ENCODE data around the gene XRCC5.
A peak's percentile ranks its signal among the peaks of the same experiment; 100 is the strongest.

The XRCC5 gene

DNA sequence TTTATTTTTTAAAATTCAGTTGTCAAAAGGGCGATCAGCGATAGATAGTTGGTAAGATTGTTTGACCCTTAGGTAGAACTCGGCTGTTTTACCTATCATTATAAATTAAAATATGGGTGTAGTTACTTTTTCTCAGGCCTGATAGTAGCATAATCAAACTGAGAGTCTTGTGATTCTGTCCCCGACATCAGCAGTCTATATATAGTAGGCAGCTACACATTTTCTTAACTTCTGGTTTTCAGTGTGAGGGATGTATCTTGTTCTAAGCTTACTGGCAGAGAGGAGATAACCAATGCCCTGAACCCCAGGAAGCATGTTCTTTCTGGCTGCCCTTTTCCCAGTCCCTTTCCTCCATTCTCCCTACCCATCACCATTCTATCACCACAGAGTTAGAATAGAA lies 56.6 kb downstream of the XRCC5 start:
- H3K4me1 ChIP-seq: peaks cover 4% of the 10 kb centered on the region
- no peak overlapping the region for H3K4me3 ChIP-seq (ENCODE audit: low read depth, low read length)
- no peaks in the 10 kb centered on the region for H3K9me3 ChIP-seq (ENCODE audit: control insufficient read depth, low read length)
- no peaks in the 10 kb centered on the region for H3K27me3 ChIP-seq (ENCODE audit: control insufficient read depth, insufficient read depth, low read length)
- no peaks in the 10 kb centered on the region for H3K79me2 ChIP-seq
- no peak overlapping the region for H3K4me2 ChIP-seq (ENCODE audit: low read length)
- H3K9ac ChIP-seq: no peak overlapping the region
- no peaks in the 10 kb centered on the region for H3K36me3 ChIP-seq (ENCODE audit: control insufficient read depth, insufficient read depth, low read length)
- H3K27ac ChIP-seq: no peak overlapping the region
- TF ChIP-seq, protein P1, sequence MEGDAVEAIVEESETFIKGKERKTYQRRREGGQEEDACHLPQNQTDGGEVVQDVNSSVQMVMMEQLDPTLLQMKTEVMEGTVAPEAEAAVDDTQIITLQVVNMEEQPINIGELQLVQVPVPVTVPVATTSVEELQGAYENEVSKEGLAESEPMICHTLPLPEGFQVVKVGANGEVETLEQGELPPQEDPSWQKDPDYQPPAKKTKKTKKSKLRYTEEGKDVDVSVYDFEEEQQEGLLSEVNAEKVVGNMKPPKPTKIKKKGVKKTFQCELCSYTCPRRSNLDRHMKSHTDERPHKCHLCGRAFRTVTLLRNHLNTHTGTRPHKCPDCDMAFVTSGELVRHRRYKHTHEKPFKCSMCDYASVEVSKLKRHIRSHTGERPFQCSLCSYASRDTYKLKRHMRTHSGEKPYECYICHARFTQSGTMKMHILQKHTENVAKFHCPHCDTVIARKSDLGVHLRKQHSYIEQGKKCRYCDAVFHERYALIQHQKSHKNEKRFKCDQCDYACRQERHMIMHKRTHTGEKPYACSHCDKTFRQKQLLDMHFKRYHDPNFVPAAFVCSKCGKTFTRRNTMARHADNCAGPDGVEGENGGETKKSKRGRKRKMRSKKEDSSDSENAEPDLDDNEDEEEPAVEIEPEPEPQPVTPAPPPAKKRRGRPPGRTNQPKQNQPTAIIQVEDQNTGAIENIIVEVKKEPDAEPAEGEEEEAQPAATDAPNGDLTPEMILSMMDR (IDR thresholded peaks at IDR 0.05): no peak
- no peak overlapping the region for H2AFZ ChIP-seq

DNA sequence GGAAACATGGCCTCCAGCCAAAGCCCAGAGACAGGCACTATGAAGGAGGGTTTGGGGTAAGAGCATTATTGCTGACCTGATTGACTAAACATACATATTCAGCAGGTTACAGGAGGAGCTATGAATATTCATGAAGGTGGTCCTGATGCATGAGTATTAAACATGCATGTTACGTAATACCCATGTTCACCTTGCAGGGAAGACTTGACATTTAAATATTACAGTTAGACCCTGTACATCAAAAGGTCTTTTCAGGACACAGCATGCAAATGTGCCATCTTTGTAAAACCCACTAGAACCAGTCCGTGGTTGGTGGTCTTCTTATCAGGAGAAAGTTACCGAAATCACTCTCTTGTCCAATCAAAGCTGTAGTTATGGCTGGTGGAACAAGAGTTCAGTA lies 59.9 kb downstream of the XRCC5 start:
- H3K9ac ChIP-seq: no peak overlapping the region
- H3K9me3 ChIP-seq (ENCODE audit: control insufficient read depth, low read length): no peaks in the 10 kb centered on the region
- no peak overlapping the region for H3K4me3 ChIP-seq (ENCODE audit: low read depth, low read length)
- H3K4me1 ChIP-seq: peaks cover 11% of the 10 kb centered on the region
- no peaks in the 10 kb centered on the region for H3K36me3 ChIP-seq (ENCODE audit: control insufficient read depth, insufficient read depth, low read length)
- H3K27me3 ChIP-seq (ENCODE audit: control insufficient read depth, insufficient read depth, low read length): no peaks in the 10 kb centered on the region
- H3K27ac ChIP-seq: no peak overlapping the region
- no peak overlapping the region for H3K4me2 ChIP-seq (ENCODE audit: low read length)
- H3K79me2 ChIP-seq: peaks cover 3% of the 10 kb centered on the region
- no peak overlapping the region for H2AFZ ChIP-seq
- TF ChIP-seq, protein P1 (IDR thresholded peaks at IDR 0.05): no peak

DNA sequence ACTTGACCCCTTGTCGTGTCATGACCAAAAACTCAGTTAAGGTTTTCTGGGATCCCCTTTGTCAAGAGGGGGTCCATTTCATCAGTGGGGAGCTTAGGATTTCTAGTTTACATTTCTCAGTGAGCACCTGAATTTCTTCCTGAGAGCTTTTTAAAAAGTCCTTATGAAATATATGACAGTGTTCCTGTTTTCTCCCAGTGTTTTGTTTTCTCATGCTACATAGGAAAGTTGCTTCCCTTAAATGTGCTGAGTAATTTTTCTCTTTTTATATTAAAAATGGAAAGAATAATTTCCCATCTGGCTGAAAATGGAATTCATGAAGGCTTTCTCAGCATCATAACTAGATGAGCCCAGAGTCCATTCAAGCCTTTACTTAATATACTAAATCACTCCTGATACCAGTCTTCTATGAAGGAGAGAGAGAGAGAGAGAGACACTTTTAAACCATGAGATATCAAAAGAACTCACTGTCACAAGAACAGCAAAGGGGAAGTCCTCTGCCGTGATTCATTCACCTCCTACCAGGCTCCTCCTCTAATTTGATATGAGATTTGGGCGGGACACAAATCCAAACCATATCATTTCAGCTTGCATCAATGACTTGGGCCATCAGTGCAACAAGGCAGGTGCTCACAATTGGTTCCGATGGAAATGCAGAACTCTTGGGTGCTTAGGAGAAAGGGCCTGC lies 61.1 kb downstream of the XRCC5 start:
- Histone ChIP-seq H3K27me3 (ENCODE audit: control insufficient read depth, insufficient read depth, low read length) (no peaks in the 10 kb centered on the region), H3K9me3 (ENCODE audit: control insufficient read depth, low read length) (no peaks in the 10 kb centered on the region), H3K4me2 (ENCODE audit: low read length) (no peak overlapping the region), H3K79me2 (peaks cover 6% of the 10 kb centered on the region), H2AFZ (no peak overlapping the region), H3K4me3 (ENCODE audit: low read depth, low read length) (no peak overlapping the region), H3K27ac (peak overlapping the region; percentile 8), H3K9ac (no peak overlapping the region), H3K36me3 (ENCODE audit: control insufficient read depth, insufficient read depth, low read length) (no peaks in the 10 kb centered on the region), H3K4me1 (peaks cover 11% of the 10 kb centered on the region)
- TF ChIP-seq, protein P1 (IDR thresholded peaks at IDR 0.05): no peak

DNA sequence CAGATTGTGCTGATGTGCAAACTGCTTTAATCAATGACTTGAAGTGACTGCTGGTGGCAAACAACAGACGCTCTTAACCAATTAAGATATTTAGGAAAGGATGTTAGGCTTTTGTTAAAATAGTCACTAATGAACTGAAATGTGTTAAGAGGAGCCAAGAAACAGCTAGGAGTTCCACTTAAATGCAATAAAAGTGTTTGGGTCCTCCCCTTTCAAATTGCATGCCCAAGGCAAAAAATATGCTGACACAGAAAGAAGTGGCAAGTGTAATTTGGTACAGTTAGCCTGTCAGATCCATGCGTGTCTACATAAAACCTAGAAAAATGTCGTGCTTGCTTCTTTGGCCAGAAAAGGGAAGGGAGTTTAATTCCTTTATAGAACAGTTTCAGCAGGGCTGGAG lies 61.9 kb downstream of the XRCC5 start:
- Histone ChIP-seq H3K9ac (no peak overlapping the region), H3K79me2 (peaks cover 14% of the 10 kb centered on the region), H3K4me3 (ENCODE audit: low read depth, low read length) (no peak overlapping the region), H3K27me3 (ENCODE audit: control insufficient read depth, insufficient read depth, low read length) (no peaks in the 10 kb centered on the region), H3K27ac (peak overlapping the region; percentile 8), H3K4me1 (peaks cover 11% of the 10 kb centered on the region), H3K36me3 (ENCODE audit: control insufficient read depth, insufficient read depth, low read length) (no peaks in the 10 kb centered on the region), H3K9me3 (ENCODE audit: control insufficient read depth, low read length) (no peaks in the 10 kb centered on the region), H3K4me2 (ENCODE audit: low read length) (no peak overlapping the region), H2AFZ (no peak overlapping the region)
- TF ChIP-seq, protein P1 (IDR thresholded peaks at IDR 0.05): no peak

DNA sequence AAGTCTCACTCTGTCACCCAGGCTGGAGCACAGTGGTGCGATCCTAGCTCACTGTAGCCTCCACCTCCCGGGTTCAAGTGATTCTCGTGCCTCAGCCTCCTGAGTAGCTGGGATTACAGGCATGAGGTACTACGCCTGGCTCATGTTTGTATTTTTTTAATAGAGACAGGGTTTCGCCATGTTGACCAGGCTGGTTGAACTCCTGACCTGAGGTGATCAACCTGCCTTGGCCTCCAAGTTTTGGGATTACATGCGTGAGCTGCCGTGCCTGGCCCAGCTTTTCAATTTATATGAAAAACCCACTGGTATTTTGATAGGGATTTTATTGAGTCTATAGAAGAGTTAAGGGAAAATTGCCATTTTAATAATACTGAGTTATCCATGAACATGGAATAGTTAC lies 63.3 kb downstream of the XRCC5 start:
- TF ChIP-seq, protein P1 (IDR thresholded peaks at IDR 0.05): no peak
- H3K9me3 ChIP-seq (ENCODE audit: control insufficient read depth, low read length): no peaks in the 10 kb centered on the region
- H3K4me1 ChIP-seq: peaks cover 11% of the 10 kb centered on the region
- H3K27me3 ChIP-seq (ENCODE audit: control insufficient read depth, insufficient read depth, low read length): no peaks in the 10 kb centered on the region
- H3K4me3 ChIP-seq (ENCODE audit: low read depth, low read length): no peak overlapping the region
- no peak overlapping the region for H3K9ac ChIP-seq
- no peak overlapping the region for H2AFZ ChIP-seq
- H3K79me2 ChIP-seq: peaks cover 16% of the 10 kb centered on the region
- no peak overlapping the region for H3K4me2 ChIP-seq (ENCODE audit: low read length)
- no peaks in the 10 kb centered on the region for H3K36me3 ChIP-seq (ENCODE audit: control insufficient read depth, insufficient read depth, low read length)
- no peak overlapping the region for H3K27ac ChIP-seq
